Measurements from ENCODE around the gene FAM135A. TPM values are rescaled to one million over a fixed set of nuclear protein-coding genes. Genes with fewer than 3 reads are reported as not detected.
A peak's percentile ranks its signal among the peaks of the same experiment; 100 is the strongest.

FAM135A gene
- total RNA-seq, 1 donor from 2014 or later = 24.1 TPM

- Histone ChIP-seq H3K4me3 (peak overlapping the region; percentile 81), H3K27me3 (no peaks in the 10 kb centered on the region), H3K27ac (peak overlapping the region; percentile 60), H3K36me3 (peaks cover 6% of the 10 kb centered on the region), H3K4me1 (peaks cover 14% of the 10 kb centered on the region), H3K9me3 (no peaks in the 10 kb centered on the region)
- DNase-seq (no peak), ATAC-seq (no peak)
- TF ChIP-seq CTCF (IDR thresholded peaks at IDR 0.05) = no peak
- intact Hi-C loops (cut with DNase I) = no loop called here
These were observed 735 bp downstream of the FAM135A start for GRCh38 chr6:70413992-70414494.

- H3K27ac ChIP-seq = no peak overlapping the region
- peaks cover 6% of the 10 kb centered on the region for H3K36me3 ChIP-seq
- H3K4me3 ChIP-seq = peak overlapping the region; percentile 81
- ATAC-seq (no peak), DNase-seq (no peak)
- no peaks in the 10 kb centered on the region for H3K27me3 ChIP-seq
- TF ChIP-seq CTCF (IDR thresholded peaks at IDR 0.05) = no peak
- intact Hi-C loops (cut with DNase I) = no loop called here
- no peaks in the 10 kb centered on the region for H3K9me3 ChIP-seq
- H3K4me1 ChIP-seq = peaks cover 14% of the 10 kb centered on the region
These were observed 1.5 kb downstream of the FAM135A start for GRCh38 chr6:70414813-70415212.

GRCh38 chr6:70415247-70415646 lies 1.9 kb downstream of the FAM135A start:
- intact Hi-C loops (cut with DNase I) = no loop called here
- no peak for ATAC-seq
- no peaks in the 10 kb centered on the region for H3K9me3 ChIP-seq
- no peaks in the 10 kb centered on the region for H3K27me3 ChIP-seq
- H3K27ac ChIP-seq = no peak overlapping the region
- TF ChIP-seq CTCF (IDR thresholded peaks at IDR 0.05) = no peak
- H3K36me3 ChIP-seq = peaks cover 6% of the 10 kb centered on the region
- H3K4me1 ChIP-seq = peaks cover 14% of the 10 kb centered on the region
- DNase-seq = no peak
- no peak overlapping the region for H3K4me3 ChIP-seq

- intact Hi-C loops (cut with DNase I) = no loop called here
These were observed 2.4 kb downstream of the FAM135A start for GRCh38 chr6:70415660-70416059.

GRCh38 chr6:70421509-70421908 lies 8.2 kb downstream of the FAM135A start:
- no peak for TF ChIP-seq CTCF (IDR thresholded peaks at IDR 0.05)
- intact Hi-C loops (cut with DNase I) = no loop called here

More at GRCh38 chr6:70415660-70416059, 2.4 kb downstream of the FAM135A start:
- Histone ChIP-seq H3K4me3 (no peak overlapping the region), H3K36me3 (peaks cover 6% of the 10 kb centered on the region), H3K27me3 (no peaks in the 10 kb centered on the region), H3K9me3 (no peaks in the 10 kb centered on the region), H3K27ac (no peak overlapping the region), H3K4me1 (peaks cover 14% of the 10 kb centered on the region)
- no peak for ATAC-seq
- no peak for DNase-seq
- TF ChIP-seq CTCF (IDR thresholded peaks at IDR 0.05) = no peak

More at GRCh38 chr6:70421509-70421908, 8.2 kb downstream of the FAM135A start:
- ATAC-seq (no peak), DNase-seq (no peak)
- no peak overlapping the region for H3K4me3 ChIP-seq
- H3K4me1 ChIP-seq = no peaks in the 10 kb centered on the region
- H3K36me3 ChIP-seq = peaks cover 12% of the 10 kb centered on the region
- H3K27me3 ChIP-seq = no peaks in the 10 kb centered on the region
- H3K27ac ChIP-seq = no peak overlapping the region
- H3K9me3 ChIP-seq = no peaks in the 10 kb centered on the region
